Small intestine (tissue), 7 donors: Measurements from ENCODE around the gene ADSS2. TPM values are rescaled to one million over a fixed set of nuclear protein-coding genes. Genes with fewer than 3 reads are reported as not detected.
A peak's percentile ranks its signal among the peaks of the same experiment; 100 is the strongest.

Experiments used
- DNase-seq, 2 donors: peaks; one replicate each; pipeline versions ENCODE4 v3.0.0 to v3.0.0-alpha.2; 2013
- FAIRE-seq: peaks from 2 replicates; lab custom pipeline; 2012; peaks lifted over from hg19 to GRCh38; lab: Jason Lieb, UNC
- H3K27ac ChIP-seq, 3 donors: one replicate each; pipeline ENCODE4 v1.5.1; 2013; ENCODE audit warnings: low read length in 2 of 3, mild to moderate bottlenecking in 2 of 3, control low read depth in 1 of 3, inconsistent platforms in 1 of 3, low read depth in 1 of 3, moderate library complexity in 1 of 3
- H3K27me3 ChIP-seq, 3 donors: one replicate each; pipeline ENCODE4 v1.6.1; 2013; ENCODE audit warnings: low read length in 3 of 3, inconsistent platforms in 1 of 3; ENCODE audit not compliant: control insufficient read depth in 3 of 3, insufficient read depth in 3 of 3
- H3K36me3 ChIP-seq, 3 donors: one replicate each; pipeline ENCODE4 v1.6.1; 2013; ENCODE audit warnings: low read length in 3 of 3, inconsistent platforms in 1 of 3, low read depth in 1 of 3, mild to moderate bottlenecking in 1 of 3, moderate library complexity in 1 of 3; ENCODE audit not compliant: control insufficient read depth in 3 of 3, insufficient read depth in 2 of 3
- H3K4me1 ChIP-seq, 3 donors: one replicate each; pipeline ENCODE4 v1.6.1; 2013; ENCODE audit warnings: low read length in 2 of 3, inconsistent platforms in 1 of 3, low read depth in 1 of 3, mild to moderate bottlenecking in 1 of 3, moderate library complexity in 1 of 3; ENCODE audit not compliant: control insufficient read depth in 3 of 3, insufficient read depth in 2 of 3
- H3K4me3 ChIP-seq, 3 donors: one replicate each; pipeline ENCODE4 v1.5.1; 2013; ENCODE audit warnings: low read length in 3 of 3, control low read depth in 1 of 3, inconsistent platforms in 1 of 3, low read depth in 1 of 3, mild to moderate bottlenecking in 1 of 3, moderate library complexity in 1 of 3
- H3K9me3 ChIP-seq, 2 donors: one replicate each; pipeline ENCODE4 v1.6.1; 2013; ENCODE audit warnings: low read depth in 1 of 2, low read length in 1 of 2; ENCODE audit not compliant: control insufficient read depth in 2 of 2, insufficient read depth in 1 of 2
- WGBS, 3 donors: extraction: QIAGEN DNeasy Blood & Tissue Kit; methylation state at CpG; one replicate each; pipeline ENCODE4 v1.1.7; 2013; 5-methylcytosine and 5-hydroxymethylcytosine counted together
- polyA plus RNA-seq, 4 donors: library from polyadenylated mRNA; stranded (reverse) in 3 of 4; unstranded in 1 of 4; fragments of 200-250 nt in 3 of 4; fragments of 120-200 nt in 1 of 4; gene quantifications; one replicate each; pipeline versions ENCODE4 v1.2.1 to v1.2.3, GENCODE V29; 2013
- donor health status: healthy with polysubstance abuse.
- donor health status: control.
- donor health status: control.
- donor health status: Bipolar disorder and iron deficiency.
- donor health status: healthy.

Gene ADSS2
- polyA plus RNA-seq, 4 donors: 18.1 to 56.2 (median 27.0) TPM

- Histone ChIP-seq H3K27ac (no peak overlapping the region), H3K4me3 (no peak overlapping the region), H3K27me3 (no peaks in the 10 kb centered on the region), H3K9me3 (peaks cover 0 to 14% of the 10 kb centered on the region in 2 donors), H3K4me1 (no peaks in the 10 kb centered on the region), H3K36me3 (peaks cover 2 to 9% (median 4%) of the 10 kb centered on the region in 3 donors)
- no peak for FAIRE-seq
- no peak for DNase-seq
Measured at GRCh38 chr1:244403431-244403830, 48.3 kb downstream of the ADSS2 start.

GRCh38 chr1:244400974-244401373, 50.7 kb downstream of the ADSS2 start:
- no peak for DNase-seq
- Histone ChIP-seq H3K27me3 (no peaks in the 10 kb centered on the region), H3K9me3 (peaks cover 0 to 14% of the 10 kb centered on the region in 2 donors), H3K36me3 (peaks cover 2 to 6% (median 4%) of the 10 kb centered on the region in 3 donors), H3K27ac (no peak overlapping the region), H3K4me1 (no peaks in the 10 kb centered on the region), H3K4me3 (no peak overlapping the region)
- FAIRE-seq: no peak
- WGBS, 3 donors: 99 to 100% (median 100%) methylated on average over 2 of the region's 2 CpGs

- Histone ChIP-seq H3K4me1 (no peaks in the 10 kb centered on the region), H3K36me3 (peaks cover 2 to 3% (median 3%) of the 10 kb centered on the region in 3 donors), H3K27me3 (no peaks in the 10 kb centered on the region), H3K4me3 (no peak overlapping the region), H3K9me3 (peaks cover 0 to 10% of the 10 kb centered on the region in 2 donors), H3K27ac (no peak overlapping the region)
- no peak for DNase-seq
- FAIRE-seq: no peak
Measured at GRCh38 chr1:244397131-244397530, 54.6 kb downstream of the ADSS2 start.

- DNase-seq (peak; percentile 40 to 47), FAIRE-seq (no peak)
- H3K27me3 ChIP-seq: no peaks in the 10 kb centered on the region
- 67 to 82% (median 75%) methylated on average over 5 of the region's 5 CpGs for WGBS, 3 donors
- no peak overlapping the region for H3K27ac ChIP-seq
- H3K4me3 ChIP-seq: no peak overlapping the region
- peaks cover 0 to 5% of the 10 kb centered on the region in 2 donors for H3K9me3 ChIP-seq
- H3K36me3 ChIP-seq: no peaks in the 10 kb centered on the region
- H3K4me1 ChIP-seq: peaks cover 0 to 5% (median 0%) of the 10 kb centered on the region in 3 donors
Measured at GRCh38 chr1:244395965-244396364, 55.7 kb downstream of the ADSS2 start.

DNA sequence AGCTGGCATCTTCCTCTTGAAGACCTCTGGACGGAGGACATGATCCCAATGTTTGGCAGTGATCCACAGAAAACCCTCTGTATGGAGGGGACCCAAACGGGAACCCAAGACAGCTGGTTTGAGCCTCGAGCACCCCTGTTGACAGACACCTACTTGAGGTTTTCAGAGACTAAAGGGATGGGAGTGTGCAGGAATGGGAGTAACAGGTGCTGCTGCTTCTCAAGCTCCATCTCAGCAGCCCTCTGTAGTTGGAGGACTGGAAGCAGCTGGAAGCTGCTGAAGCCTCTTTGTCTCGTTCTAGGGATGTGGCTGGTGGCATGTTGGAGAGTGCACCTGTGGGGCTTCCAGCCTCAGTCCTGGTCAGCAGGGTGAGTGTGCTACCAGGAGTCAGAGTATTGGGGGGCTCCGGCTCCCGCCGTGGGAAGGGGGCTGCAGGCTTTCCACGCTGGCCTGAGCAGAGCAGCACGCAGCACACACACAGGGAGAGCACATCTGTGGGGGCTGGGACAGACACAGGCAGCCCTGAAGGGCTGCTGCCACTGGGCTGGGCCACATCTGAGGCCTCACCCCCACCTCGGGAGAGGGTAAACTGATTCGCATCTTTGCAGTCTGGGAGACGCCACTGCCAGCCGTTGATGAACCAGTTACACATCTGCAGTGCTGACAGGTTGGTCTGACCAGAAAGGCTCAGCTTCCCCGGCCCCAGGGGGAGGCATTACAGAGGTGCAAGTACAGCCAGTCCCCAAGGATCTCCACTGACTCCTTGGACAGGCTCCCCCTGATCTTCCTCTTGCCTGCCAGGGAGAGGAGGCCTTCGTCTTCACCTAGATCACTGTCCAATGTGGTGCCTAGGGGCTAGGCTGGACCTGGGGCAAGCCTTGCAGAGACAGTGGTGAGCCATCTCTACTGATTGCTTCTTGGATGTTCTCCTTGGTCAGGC, 56.6 kb downstream of the ADSS2 start:
- Histone ChIP-seq H3K36me3 (no peaks in the 10 kb centered on the region), H3K27ac (no peak overlapping the region), H3K4me3 (no peak overlapping the region), H3K9me3 (peaks cover 0 to 2% of the 10 kb centered on the region in 2 donors), H3K4me1 (peaks cover 0 to 5% (median 0%) of the 10 kb centered on the region in 3 donors), H3K27me3 (no peaks in the 10 kb centered on the region)
- no peak for FAIRE-seq
- 82 to 87% (median 85%) methylated on average over 15 of the region's 15 CpGs for WGBS, 3 donors
- DNase-seq: no peak

DNA sequence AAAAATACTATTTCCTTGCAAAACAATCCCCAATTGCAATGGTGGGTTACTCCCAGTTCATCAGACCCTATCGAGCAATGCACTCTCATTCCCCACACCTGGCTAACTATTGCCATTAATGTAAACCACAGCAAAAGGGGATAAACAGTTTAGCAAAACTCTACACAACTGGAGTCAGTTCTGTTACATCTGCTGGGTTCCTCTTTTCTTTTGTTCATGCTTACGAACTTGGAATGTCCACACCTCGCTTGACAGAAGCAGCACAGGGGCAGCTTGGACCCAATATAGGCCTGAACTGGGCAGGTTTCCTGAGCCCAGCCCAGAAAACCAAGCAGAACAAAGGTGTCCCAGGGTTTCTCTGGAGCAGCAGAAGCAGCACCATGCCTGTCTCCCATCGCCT, 57.4 kb downstream of the ADSS2 start:
- 69 to 83% (median 74%) methylated on average over 4 of the region's 4 CpGs for WGBS, 3 donors
- peaks cover 0 to 5% (median 0%) of the 10 kb centered on the region in 3 donors for H3K4me1 ChIP-seq
- no peak for FAIRE-seq

DNA sequence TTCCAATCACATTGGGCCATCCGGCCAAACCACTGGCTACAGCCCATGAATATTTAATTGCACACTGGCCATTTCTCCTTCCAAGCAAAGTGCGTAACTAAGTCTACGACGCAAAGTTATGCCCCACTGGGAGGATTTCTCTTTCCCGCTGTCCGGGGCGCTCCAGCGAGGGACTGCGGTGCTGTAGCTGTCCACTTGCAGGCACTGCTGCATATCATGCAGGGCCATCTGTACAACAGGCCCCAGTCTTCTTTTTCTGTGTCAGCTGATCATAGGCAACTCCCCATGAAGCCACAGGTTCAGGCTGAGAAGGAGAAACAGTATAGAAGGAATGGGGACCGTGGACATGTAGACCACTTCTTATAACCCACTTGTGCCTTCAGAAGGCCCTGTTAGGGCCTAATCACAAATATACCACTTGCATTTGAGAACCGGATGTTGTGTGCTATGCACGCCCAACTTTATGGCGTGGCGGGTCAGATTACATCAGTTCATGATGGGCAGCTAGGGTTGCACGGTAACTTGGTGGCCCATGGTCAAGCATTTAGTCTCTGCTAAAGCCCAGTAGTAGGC, 58.0 kb downstream of the ADSS2 start:
- no peak for FAIRE-seq
- H3K27ac ChIP-seq: no peak overlapping the region
- H3K36me3 ChIP-seq: no peaks in the 10 kb centered on the region
- DNase-seq: no peak
- no peaks in the 10 kb centered on the region for H3K27me3 ChIP-seq
- H3K9me3 ChIP-seq: peaks cover 0 to 3% of the 10 kb centered on the region in 2 donors
- H3K4me3 ChIP-seq: no peak overlapping the region
- H3K4me1 ChIP-seq: peaks cover 0 to 5% (median 0%) of the 10 kb centered on the region in 3 donors
- 89 to 97% (median 91%) methylated on average over 15 of the region's 15 CpGs for WGBS, 3 donors

More for the DNA sequence above, 57.4 kb downstream of the ADSS2 start:
- Histone ChIP-seq H3K4me3 (no peak overlapping the region), H3K9me3 (peaks cover 0 to 3% of the 10 kb centered on the region in 2 donors), H3K27ac (no peak overlapping the region), H3K36me3 (no peaks in the 10 kb centered on the region), H3K27me3 (no peaks in the 10 kb centered on the region)
- DNase-seq: no peak

GRCh38 chr1:244391761-244392160, 59.9 kb downstream of the ADSS2 start:
- peak overlapping the region in 1 of 3 donors; percentile 79 for H3K27ac ChIP-seq
- 84 to 88% (median 85%) methylated on average over 5 of the region's 5 CpGs for WGBS, 3 donors

More at GRCh38 chr1:244391761-244392160, 59.9 kb downstream of the ADSS2 start:
- no peaks in the 10 kb centered on the region for H3K27me3 ChIP-seq
- peak; percentile 67 to 82 for DNase-seq
- H3K4me3 ChIP-seq: no peak overlapping the region
- peaks cover 0 to 3% of the 10 kb centered on the region in 2 donors for H3K9me3 ChIP-seq
- FAIRE-seq: no peak
- peaks cover 0 to 5% (median 0%) of the 10 kb centered on the region in 3 donors for H3K4me1 ChIP-seq
- no peaks in the 10 kb centered on the region for H3K36me3 ChIP-seq
